ENCODE measurements around the gene CIAO2B.

CIAO2B gene

DNA sequence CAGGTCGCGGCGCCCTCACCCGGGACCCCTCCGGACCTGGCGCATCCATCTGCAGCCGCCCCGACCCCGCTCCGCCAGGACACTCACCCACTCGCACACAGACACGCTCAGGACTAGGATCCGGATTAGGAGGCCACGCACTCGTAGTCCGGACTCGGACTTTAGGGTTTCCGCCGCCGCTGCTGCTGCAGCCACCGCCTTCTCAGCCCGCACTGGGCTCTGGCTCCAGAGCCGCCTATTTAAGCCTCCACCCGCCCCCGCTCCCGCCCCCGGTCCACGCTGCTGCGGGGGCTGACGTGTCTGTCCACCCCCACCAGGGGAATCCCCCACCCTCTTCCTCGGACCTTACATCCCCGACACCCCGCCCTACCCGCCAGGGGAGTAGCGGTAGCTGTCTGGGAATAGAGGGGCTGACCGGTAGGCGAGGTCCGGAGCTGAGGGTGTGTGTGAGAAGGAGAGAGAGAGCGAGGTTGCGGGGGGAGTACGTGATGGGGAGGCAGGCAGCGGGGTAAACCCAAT lies 8.8 kb downstream of the CIAO2B start, which contains the start of gene RRAD:
TSS of gene RRAD (minus strand) at position 214 of the 519 bp plus-strand sequence. CDS start 356 bp downstream, outside the sequence.
- Histone ChIP-seq H3K4me1 (ENCODE audit: control insufficient read depth, insufficient read depth, low read length, poor library complexity, severe bottlenecking) (peaks cover 5% of the 10 kb centered on the region), H3K4me3 (ENCODE audit: extremely low read depth, insufficient read depth, low read length, poor library complexity, severe bottlenecking) (peak within 1 kb of the TSS; percentile 20)
- WGBS, 2 experiments (ENCODE audit: insufficient coverage in 2 of 2) = 8% methylated on average over 20 to 26 of the region's 42 CpGs

DNA sequence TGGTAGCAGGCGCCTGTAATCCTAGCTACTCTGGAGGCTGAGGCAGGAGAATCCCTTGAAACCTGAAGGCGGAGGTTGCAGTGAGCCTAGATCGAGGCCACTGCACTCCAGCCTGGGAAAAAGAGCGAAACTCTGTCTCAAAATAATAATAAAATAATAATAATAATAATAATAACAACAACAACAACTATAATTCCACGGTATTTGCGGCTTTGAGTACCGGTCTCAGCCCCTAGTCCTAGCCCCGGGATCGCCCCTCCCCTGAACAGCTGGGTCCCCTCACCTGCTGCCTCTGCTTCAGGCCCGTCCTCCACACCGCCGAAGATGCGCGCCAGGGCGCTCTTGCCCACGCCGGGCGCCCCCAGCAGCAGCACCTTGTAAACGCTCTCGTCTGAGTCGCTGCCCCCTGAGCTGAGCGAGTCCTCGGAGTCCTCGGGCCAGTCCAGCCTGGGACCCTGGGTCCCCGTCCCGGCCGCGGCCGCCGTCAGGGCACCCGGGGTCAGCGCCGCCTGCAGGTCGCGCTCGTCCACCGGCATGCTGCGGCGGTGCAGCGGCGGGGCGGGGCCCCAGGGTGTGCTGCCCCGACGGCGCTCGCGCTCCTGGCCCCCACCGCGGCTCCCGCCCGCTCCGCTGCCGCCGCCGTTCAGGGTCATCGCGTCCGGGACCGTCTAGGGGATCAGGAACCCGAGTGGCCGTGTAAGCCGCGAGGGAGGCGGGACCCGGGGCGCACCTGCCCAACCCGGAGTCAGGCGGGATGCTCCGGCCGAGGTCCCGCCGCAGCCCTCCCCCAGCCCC lies 9.5 kb downstream of the CIAO2B start:
- Histone ChIP-seq H3K27ac (ENCODE audit: low read depth, low read length, severe bottlenecking) (no peak overlapping the region), H3K4me1 (ENCODE audit: control insufficient read depth, insufficient read depth, low read length, poor library complexity, severe bottlenecking) (peaks cover 9% of the 10 kb centered on the region), H3K36me3 (ENCODE audit: control insufficient read depth, insufficient read depth, low read length) (no peaks in the 10 kb centered on the region), H3K4me3 (ENCODE audit: extremely low read depth, insufficient read depth, low read length, poor library complexity, severe bottlenecking) (peak overlapping the region; percentile 20), H3K9me3 (ENCODE audit: control insufficient read depth, low read length) (no peaks in the 10 kb centered on the region)
- 6% methylated on average over 62 to 68 of the region's 72 CpGs for WGBS, 2 experiments (ENCODE audit: insufficient coverage in 2 of 2)

More for the DNA sequence above, 8.8 kb downstream of the CIAO2B start, which contains the start of gene RRAD:
- H3K27ac ChIP-seq (ENCODE audit: low read depth, low read length, severe bottlenecking) = no peak within 1 kb of the TSS
- no peaks in the 10 kb centered on the region for H3K9me3 ChIP-seq (ENCODE audit: control insufficient read depth, low read length)
- peaks cover 2% of the 10 kb centered on the region for H3K36me3 ChIP-seq (ENCODE audit: control insufficient read depth, insufficient read depth, low read length)

DNA sequence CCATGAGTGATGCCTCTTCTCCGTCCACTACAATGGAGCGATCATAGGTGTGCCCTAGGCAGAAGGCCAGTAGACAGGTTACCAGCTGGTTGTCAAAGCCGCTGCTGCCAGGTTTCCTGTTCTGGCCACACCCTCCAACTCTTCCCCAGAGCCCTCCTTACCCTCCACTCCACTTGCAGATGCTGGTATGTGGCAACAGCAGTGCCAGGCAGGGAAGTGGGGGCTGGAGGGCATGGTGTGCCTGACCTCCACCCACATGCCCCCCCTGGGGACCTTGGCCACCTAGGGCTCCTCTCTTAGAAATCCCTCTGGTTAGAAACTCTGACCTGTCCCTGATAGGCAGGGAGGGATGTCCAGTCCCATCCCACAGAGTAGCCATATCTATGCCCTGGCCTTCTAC lies 10.3 kb downstream of the CIAO2B start:
- no peak overlapping the region for H3K27ac ChIP-seq (ENCODE audit: low read depth, low read length, severe bottlenecking)
- no peaks in the 10 kb centered on the region for H3K9me3 ChIP-seq (ENCODE audit: control insufficient read depth, low read length)
- H3K36me3 ChIP-seq (ENCODE audit: control insufficient read depth, insufficient read depth, low read length) = no peaks in the 10 kb centered on the region
- no peak overlapping the region for H3K4me3 ChIP-seq (ENCODE audit: extremely low read depth, insufficient read depth, low read length, poor library complexity, severe bottlenecking)
- H3K4me1 ChIP-seq (ENCODE audit: control insufficient read depth, insufficient read depth, low read length, poor library complexity, severe bottlenecking) = peaks cover 9% of the 10 kb centered on the region
- 97 to 100% methylated on average over 2 of the region's 3 CpGs for WGBS, 2 experiments (ENCODE audit: insufficient coverage in 2 of 2)

DNA sequence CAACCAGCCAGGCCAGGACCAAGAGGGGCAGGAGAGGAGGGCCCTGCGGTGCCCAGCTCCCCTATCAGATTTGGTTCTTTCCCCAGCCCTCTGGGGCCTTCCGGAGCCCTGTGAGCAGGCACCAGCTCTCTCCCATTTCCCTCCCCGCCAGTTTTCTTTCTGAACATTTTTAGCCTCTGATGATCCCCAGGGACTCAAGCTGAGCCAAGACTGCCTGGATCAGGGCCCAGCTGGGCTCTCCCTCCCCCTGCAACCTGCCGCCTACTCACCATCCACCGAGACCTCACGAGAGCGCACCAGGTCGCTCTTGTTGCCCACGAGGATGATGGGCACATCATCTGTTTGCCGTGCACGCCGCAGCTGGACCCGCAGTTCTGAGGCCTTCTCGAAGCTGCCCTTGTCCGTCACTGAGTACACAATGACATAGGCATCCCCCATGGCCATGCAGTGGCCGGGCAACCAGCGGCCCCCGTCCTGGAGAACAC lies 10.9 kb downstream of the CIAO2B start:
- no peaks in the 10 kb centered on the region for H3K36me3 ChIP-seq (ENCODE audit: control insufficient read depth, insufficient read depth, low read length)
- 84 to 88% methylated on average over 15 to 16 of the region's 18 CpGs for WGBS, 2 experiments (ENCODE audit: insufficient coverage in 2 of 2)
- H3K4me1 ChIP-seq (ENCODE audit: control insufficient read depth, insufficient read depth, low read length, poor library complexity, severe bottlenecking) = peaks cover 9% of the 10 kb centered on the region
- no peaks in the 10 kb centered on the region for H3K9me3 ChIP-seq (ENCODE audit: control insufficient read depth, low read length)
- H3K4me3 ChIP-seq (ENCODE audit: extremely low read depth, insufficient read depth, low read length, poor library complexity, severe bottlenecking) = no peak overlapping the region
- no peak overlapping the region for H3K27ac ChIP-seq (ENCODE audit: low read depth, low read length, severe bottlenecking)

DNA sequence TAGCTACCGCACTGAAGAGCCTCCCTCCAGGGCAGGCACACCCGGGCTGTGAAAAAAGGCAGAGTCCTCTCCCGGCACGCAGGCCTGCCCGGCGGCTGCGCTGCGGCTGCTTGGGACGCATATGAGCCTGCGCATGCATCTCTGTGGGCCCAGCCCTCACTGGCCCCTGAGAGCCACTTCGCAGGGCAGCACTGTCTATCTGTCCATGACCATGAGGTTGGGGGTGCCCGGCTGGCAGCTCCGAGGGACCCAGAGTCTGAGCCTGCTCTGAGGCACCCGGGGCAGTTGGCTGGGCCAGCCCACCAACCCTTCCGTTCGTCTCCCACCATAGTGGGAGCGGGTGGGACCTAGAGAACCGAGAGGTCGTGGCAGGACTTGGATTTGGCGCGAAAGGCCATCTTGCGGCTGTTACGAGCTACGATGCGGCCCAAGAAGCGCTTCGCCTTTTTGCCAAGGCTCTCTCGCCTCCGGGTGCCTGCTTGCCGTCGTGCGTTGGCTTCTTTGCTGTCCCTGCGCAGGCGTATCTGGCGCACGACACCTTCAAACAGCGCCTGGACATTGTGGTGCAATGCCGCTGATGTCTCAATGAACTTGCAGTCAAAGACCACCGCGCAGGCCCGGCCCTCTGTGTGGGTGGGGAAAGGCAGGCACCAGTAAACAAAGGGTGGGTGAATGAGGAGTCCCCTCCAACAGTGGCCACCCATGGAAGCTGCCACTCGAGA lies 12.3 kb downstream of the CIAO2B start:
- Histone ChIP-seq H3K4me1 (ENCODE audit: control insufficient read depth, insufficient read depth, low read length, poor library complexity, severe bottlenecking) (peaks cover 7% of the 10 kb centered on the region), H3K4me3 (ENCODE audit: extremely low read depth, insufficient read depth, low read length, poor library complexity, severe bottlenecking) (no peak overlapping the region), H3K27ac (ENCODE audit: low read depth, low read length, severe bottlenecking) (no peak overlapping the region), H3K9me3 (ENCODE audit: control insufficient read depth, low read length) (no peaks in the 10 kb centered on the region), H3K36me3 (ENCODE audit: control insufficient read depth, insufficient read depth, low read length) (no peaks in the 10 kb centered on the region)
- WGBS, 2 experiments (ENCODE audit: insufficient coverage in 2 of 2) = 89 to 94% methylated on average over 31 to 42 of the region's 42 CpGs

DNA sequence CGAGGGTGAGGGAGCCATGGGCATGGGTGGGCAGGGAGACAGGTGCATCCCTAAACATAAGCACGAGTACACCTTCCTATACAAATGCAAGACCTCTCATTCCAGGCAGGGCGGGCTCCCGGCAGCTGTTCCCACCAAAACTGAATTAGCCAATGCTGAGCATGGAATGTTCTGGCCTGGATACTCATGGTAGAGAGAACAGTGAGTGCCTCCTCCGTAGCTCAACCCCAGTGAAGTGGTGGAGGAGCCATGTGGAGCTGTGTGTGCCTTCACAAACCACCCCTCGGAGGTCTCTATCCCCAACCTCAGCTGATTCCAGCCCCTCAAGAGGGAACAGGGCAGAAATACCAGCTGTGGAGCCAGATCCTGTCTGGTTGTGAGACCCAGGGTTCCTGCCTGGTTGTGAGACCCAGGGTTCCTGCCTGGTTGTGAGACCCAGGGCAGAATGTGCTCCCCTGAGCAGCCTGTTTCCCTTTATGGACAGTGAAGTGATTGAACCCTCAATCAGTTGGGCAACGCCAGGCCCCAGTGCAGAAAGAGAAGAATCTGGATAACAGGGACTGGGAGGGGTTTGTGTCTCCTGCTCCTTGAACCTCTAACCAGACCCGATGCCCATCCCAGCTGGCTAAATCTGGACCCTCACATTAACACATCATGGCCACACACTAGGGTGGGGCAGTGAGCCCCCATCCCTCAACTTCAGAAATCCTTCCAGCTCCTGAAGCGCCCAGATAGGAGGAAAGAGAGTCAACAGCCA lies 13.1 kb downstream of the CIAO2B start:
- H3K9me3 ChIP-seq (ENCODE audit: control insufficient read depth, low read length) = no peaks in the 10 kb centered on the region
- no peak overlapping the region for H3K27ac ChIP-seq (ENCODE audit: low read depth, low read length, severe bottlenecking)
- 73 to 91% methylated on average over 3 to 7 of the region's 9 CpGs for WGBS, 2 experiments (ENCODE audit: insufficient coverage in 2 of 2)
- no peak overlapping the region for H3K4me3 ChIP-seq (ENCODE audit: extremely low read depth, insufficient read depth, low read length, poor library complexity, severe bottlenecking)
- peaks cover 4% of the 10 kb centered on the region for H3K4me1 ChIP-seq (ENCODE audit: control insufficient read depth, insufficient read depth, low read length, poor library complexity, severe bottlenecking)
- H3K36me3 ChIP-seq (ENCODE audit: control insufficient read depth, insufficient read depth, low read length) = no peaks in the 10 kb centered on the region

DNA sequence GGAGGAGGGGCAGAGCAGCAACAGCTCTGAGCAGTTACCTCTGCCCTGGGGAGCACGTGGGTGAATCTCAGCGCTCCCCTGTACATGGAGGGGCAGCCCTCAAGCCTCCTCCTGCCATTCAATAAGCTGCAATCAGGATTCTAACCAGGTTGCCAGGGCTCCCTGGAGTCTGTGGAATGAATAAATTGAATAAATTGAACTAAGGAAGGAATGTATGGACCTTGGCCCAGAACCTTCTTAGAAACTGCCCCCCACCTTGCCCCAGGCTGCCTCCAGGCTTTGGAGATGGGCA lies 14.0 kb downstream of the CIAO2B start:
- Histone ChIP-seq H3K9me3 (ENCODE audit: control insufficient read depth, low read length) (no peaks in the 10 kb centered on the region), H3K4me3 (ENCODE audit: extremely low read depth, insufficient read depth, low read length, poor library complexity, severe bottlenecking) (no peak overlapping the region), H3K4me1 (ENCODE audit: control insufficient read depth, insufficient read depth, low read length, poor library complexity, severe bottlenecking) (peaks cover 4% of the 10 kb centered on the region), H3K27ac (ENCODE audit: low read depth, low read length, severe bottlenecking) (no peak overlapping the region), H3K36me3 (ENCODE audit: control insufficient read depth, insufficient read depth, low read length) (no peaks in the 10 kb centered on the region)
- 68% methylated on average over 2 of the region's 2 CpGs; no CpG with 5 or more reads in 1 of the 2 experiments for WGBS, 2 experiments (ENCODE audit: insufficient coverage in 2 of 2)

DNA sequence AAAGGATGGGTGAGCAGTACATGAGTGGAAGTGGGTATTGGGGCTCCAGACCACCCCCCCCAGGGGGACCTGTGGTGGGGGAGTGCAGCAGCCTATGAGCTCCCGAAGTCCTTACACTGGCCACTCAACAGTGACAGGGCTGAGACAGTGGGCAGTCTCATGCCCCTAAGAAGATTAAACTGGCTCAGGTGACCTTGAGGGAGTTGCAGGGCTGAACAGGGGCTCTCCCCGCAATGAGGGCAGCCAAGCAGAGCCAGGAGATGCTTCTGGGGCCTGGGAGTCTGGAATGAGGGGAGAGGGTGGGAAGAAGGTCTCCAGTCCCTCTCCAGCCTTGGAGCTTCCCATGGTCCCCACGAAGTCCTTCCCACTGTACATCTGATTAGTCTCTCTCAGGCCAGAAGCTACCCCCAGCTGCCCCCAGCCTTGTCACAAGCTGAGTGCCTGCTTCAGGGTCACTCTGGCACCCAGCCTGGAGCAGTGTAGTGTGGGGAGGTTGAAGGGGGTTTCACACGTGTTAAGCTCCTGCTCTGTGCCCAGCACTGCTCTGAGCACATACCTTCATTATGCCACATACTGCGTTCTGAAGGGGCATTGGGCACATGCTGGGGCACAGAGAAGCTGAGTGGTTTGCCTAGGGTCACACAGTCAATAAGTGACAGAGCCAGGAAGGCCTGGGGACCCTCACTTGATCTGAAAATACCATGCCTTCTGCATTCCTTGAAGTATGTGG lies 14.5 kb downstream of the CIAO2B start:
- H3K36me3 ChIP-seq (ENCODE audit: control insufficient read depth, insufficient read depth, low read length) = no peaks in the 10 kb centered on the region
- 74 to 89% methylated on average over 2 to 3 of the region's 5 CpGs for WGBS, 2 experiments (ENCODE audit: insufficient coverage in 2 of 2)
- no peaks in the 10 kb centered on the region for H3K9me3 ChIP-seq (ENCODE audit: control insufficient read depth, low read length)
- no peak overlapping the region for H3K4me3 ChIP-seq (ENCODE audit: extremely low read depth, insufficient read depth, low read length, poor library complexity, severe bottlenecking)
- H3K4me1 ChIP-seq (ENCODE audit: control insufficient read depth, insufficient read depth, low read length, poor library complexity, severe bottlenecking) = peaks cover 4% of the 10 kb centered on the region
- no peak overlapping the region for H3K27ac ChIP-seq (ENCODE audit: low read depth, low read length, severe bottlenecking)

DNA sequence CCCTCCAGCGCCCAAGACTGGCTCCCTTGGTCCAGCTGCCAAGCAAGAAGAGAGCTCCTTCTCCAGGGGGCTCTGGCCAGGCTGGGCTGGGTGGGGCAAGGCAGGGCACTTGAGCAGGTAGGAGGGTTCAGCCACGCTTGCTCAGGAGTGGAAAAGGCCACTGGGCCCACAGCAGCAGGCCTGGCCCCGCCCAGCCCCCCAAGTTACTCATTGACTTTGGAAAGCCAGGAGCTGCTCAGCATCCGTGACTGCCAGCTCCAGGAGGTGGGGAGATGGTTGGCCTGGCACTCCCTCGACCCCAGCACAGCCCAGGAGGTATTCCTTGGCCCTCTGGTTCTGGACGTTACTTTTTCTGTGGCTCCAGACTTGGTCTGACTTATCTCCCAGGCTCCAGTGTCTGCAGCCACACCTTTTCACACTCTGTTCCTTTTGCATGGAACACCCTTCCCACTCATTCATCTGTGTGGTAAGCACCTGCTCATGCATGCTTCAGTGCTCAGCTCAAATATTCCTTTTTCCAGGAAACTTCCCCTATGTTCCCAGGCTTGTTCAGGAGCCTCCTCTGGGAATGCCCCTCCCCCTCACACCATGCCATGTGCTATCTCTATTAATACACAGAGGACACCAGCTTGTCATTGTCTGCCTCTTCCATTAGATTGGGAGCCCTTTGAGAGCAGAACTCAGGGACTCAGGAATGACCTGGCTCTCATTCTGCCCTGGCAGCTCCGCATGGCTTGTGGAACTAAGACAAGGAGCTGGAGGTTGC lies 15.2 kb downstream of the CIAO2B start, which contains the start of gene CDH16:
TSS of gene CDH16 (minus strand) at position 83 of the 766 bp plus-strand sequence. CDS start 820 bp downstream, outside the sequence.
- WGBS, 2 experiments (ENCODE audit: insufficient coverage in 2 of 2) = 76 to 83% methylated on average over 6 of the region's 7 CpGs
- Histone ChIP-seq H3K27ac (ENCODE audit: low read depth, low read length, severe bottlenecking) (no peak within 1 kb of the TSS), H3K4me1 (ENCODE audit: control insufficient read depth, insufficient read depth, low read length, poor library complexity, severe bottlenecking) (peaks cover 4% of the 10 kb centered on the region), H3K36me3 (ENCODE audit: control insufficient read depth, insufficient read depth, low read length) (no peaks in the 10 kb centered on the region), H3K4me3 (ENCODE audit: extremely low read depth, insufficient read depth, low read length, poor library complexity, severe bottlenecking) (no peak within 1 kb of the TSS), H3K9me3 (ENCODE audit: control insufficient read depth, low read length) (no peaks in the 10 kb centered on the region)

All from mesodermal cell (in vitro differentiated cells).